GM15510 (cell line): Measurements from ENCODE around the gene ZHX3.

ENCODE experiments used
- POLR2A ChIP-seq: IDR thresholded peaks from 3 replicates; pipeline ENCODE4 v1.6.1; 2011; ENCODE audit warnings: borderline replicate concordance; ENCODE audit not compliant: insufficient read length; ENCODE audit errors: extremely low read depth

Gene ZHX3

GRCh38 chr20:41166201-41167117 is 151.1 kb downstream of the ZHX3 start:
- TF ChIP-seq POLR2A = no peak

DNA sequence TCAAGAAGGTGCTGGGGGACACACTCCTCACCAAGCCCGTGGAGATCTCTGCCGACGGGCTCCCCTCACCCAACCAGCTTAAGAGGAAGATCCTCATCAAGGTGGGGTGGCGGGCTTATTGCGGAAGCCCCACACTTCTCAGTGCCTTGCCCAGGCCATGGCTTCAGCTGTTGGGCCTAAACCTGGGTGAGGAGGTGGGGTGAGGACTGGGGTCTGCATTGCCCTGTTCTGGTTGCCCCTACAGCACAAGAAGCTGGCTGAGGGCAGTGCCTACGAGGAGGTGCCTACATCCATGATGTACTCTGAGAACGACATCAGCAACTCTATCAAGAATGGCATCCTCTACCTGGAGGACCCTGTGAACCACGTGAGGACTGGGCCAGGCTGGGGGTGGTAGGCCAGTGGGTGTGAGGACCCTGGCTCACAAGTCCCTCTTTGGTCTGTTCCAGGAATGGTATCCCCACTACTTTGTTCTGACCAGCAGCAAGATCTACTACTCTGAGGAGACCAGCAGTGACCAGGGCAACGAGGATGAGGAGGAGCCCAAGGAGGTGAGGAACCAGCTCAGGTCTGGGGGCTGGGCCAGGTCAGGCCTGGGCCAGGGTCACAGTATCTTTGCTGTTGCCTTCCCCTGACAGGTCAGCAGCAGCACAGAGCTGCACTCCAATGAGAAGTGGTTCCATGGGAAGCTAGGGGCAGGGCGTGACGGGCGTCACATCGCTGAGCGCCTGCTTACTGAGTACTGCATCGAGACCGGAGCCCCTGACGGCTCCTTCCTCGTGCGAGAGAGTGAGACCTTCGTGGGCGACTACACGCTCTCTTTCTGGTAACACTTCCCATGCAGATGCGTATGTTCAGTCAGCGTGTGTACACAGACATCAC is 152.3 kb downstream of the ZHX3 start:
- no peak for TF ChIP-seq POLR2A

DNA sequence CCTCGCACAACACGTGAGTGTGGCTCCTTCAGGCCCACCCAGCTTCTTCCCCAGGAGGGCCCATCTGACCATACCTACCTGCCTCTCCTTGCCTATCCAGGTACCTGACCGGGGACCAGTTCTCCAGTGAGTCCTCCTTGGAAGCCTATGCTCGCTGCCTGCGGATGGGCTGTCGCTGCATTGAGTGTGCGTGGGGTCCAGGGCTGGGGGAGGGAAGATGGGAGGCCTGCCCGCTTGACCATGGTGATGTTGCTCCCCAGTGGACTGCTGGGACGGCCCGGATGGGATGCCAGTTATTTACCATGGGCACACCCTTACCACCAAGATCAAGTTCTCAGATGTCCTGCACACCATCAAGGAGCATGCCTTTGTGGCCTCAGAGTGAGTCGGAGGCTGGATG is 153.7 kb downstream of the ZHX3 start:
- TF ChIP-seq POLR2A = no peak

DNA sequence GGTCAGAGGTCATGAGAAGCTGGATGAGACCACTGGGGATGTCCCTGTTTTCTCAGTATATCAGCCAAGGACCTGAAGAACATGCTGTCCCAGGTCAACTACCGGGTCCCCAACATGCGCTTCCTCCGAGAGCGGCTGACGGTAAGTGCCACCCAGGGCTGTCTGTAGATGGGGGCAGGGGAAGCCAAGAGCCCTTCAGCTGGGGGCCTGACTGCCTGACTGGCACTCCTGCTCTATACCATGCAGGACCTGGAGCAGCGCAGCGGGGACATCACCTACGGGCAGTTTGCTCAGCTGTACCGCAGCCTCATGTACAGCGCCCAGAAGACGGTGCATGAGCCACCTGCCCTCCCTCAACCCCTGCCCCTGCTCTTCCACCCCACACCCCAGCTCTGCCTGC is 155.1 kb downstream of the ZHX3 start:
- no peak for TF ChIP-seq POLR2A

DNA sequence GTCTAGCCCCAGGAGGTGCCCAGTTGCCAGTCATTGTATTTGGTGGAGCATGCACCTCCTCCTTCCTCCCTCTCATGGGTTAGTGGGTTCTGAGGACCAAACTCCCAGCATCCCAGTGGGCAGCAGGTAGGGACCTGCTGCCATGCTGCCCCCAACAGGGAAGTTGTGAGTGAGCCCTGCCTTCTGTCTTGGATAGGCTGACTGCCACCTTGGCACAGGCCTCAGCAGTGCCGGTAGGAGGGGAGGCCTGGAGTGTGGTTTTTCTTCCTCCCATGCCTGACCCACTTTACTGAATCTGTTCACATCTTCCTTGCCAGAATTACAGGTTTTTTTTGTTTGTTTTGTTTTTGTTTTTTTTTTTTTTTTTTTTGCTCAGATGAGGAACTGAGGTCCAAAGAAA is 155.6 kb downstream of the ZHX3 start:
- TF ChIP-seq POLR2A = no peak

DNA sequence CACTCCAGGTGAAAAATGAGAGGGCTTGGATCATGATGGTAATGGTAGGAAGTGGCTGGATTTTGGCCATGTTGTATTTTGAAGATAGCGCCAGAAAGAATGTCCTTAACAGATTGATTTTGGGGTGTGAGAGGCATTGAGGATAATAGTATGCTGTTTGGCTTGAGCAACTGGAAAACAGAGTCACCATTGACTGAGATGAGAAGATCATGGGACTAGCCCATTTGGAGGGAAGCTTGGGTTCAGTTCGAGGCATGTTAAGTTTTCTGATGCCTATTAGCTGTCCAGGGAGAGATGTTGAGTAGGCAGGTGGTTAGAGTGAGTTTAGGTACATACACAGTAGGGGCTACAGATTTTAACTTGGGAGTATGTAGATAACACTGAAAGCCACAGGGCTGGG is 156.8 kb downstream of the ZHX3 start:
- TF ChIP-seq POLR2A = no peak

DNA sequence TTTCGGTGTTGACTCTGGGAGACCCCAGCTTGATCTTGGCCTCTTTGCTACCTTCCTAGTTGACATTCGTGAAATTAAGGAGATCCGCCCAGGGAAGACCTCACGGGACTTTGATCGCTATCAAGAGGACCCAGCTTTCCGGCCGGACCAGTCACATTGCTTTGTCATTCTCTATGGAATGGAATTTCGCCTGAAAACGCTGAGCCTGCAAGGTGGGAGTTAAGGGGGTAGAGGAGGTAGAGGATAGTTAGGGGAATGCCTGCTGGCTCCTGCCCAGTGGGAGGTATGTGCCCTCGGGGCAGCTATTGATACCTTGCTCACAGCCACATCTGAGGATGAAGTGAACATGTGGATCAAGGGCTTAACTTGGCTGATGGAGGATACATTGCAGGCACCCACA is 158.0 kb downstream of the ZHX3 start:
- TF ChIP-seq POLR2A = no peak

- TF ChIP-seq POLR2A = no peak
Measured at GRCh38 chr20:41158082-41158625, 159.4 kb downstream of the ZHX3 start.

GRCh38 chr20:41155261-41155660 is 162.3 kb downstream of the ZHX3 start:
- TF ChIP-seq POLR2A = no peak

- TF ChIP-seq POLR2A = no peak
Measured at GRCh38 chr20:41154436-41155176, 162.9 kb downstream of the ZHX3 start.

DNA sequence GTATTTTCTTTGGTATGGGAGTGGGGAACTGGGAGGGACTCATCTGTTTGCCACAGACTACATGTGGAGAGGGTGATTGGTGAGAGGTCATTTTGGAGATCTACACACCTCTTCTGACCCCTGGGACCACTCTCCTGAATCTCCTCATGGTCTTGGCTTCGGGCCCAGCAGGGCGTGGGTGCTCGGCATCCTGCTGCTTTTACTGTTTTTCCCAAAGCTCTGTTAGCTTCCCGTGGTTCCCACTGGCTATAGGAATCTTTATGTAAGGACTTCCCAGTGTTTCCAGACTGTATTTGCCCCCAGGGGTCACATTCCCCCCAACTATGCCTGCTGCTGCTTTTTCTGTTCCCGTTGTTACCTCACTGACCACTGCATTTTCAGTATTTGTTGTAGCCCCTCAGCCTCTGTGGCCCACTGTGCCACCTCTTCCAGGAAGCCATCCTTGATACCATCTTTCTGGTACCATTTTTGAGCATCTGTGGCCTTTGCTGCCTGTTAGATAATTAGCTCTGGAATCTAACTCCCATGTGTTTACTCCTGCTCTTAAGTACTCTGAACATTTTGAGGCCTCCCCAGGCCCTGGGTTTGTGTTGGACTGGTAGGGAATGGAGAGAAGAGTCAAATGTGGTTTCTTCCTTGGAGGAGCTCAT is 165.3 kb downstream of the ZHX3 start:
- TF ChIP-seq POLR2A = no peak

- no peak for TF ChIP-seq POLR2A
Measured at GRCh38 chr20:41151134-41151869, 166.2 kb downstream of the ZHX3 start.

- TF ChIP-seq POLR2A = no peak
Measured at GRCh38 chr20:41150664-41151063, 166.9 kb downstream of the ZHX3 start.
